ENCODE measurements around the gene ANKRD45.
"Not testable (repeated sequence)": the region's sequence is repeated elsewhere in the genome, so short reads cannot be mapped to it uniquely, and the experiment has no call there.

The ANKRD45 gene

DNA sequence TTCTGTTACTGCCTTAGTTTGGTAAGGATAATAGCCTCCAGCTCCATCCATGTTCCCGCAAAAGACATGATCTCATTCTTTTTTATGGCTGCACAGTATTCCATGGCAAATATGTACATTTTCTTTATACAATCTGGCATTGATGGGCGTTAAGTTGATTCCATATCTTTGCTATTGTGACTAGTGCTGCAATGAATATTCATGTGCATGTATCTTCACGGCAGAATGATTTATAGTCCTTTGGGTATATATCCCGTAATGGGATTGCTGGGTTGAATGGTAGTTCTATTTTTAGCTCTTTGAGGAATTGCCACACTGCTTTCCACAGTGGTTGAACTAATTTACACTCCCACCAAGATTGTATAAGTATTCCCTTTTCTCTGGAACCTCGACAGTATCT is 78.5 kb downstream of the ANKRD45 start:
- H3K9ac ChIP-seq (ENCODE audit: low read length); H3K36me3 ChIP-seq (ENCODE audit: control insufficient read depth, insufficient read depth, low read length); H3K4me1 ChIP-seq (ENCODE audit: control insufficient read depth, insufficient read depth, low read length); H3K4me3 ChIP-seq (ENCODE audit: low read length); H3K27ac ChIP-seq (ENCODE audit: low read depth, low read length); H3K27me3 ChIP-seq (ENCODE audit: control insufficient read depth, insufficient read depth, low read length): not testable (repeated sequence)

DNA sequence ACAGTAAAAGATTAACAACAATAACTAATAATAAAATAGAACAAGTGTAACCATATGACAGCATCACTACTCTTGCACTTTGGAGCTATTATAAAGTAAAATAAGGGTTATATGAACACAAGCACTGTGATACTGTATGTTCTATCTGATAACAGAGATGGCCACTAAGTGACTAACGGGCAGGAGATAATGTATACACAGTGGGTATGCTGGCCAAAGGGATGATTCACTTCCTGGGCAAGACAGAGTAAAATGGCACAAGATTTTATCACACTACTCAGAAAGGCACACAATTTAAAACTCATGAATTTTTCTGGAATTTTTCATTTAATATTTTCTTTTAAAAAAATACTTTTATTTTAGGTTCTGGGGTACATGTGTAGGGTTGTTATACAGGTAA is 79.1 kb downstream of the ANKRD45 start:
- Histone ChIP-seq H3K36me3 (ENCODE audit: control insufficient read depth, insufficient read depth, low read length) (no peaks in the 10 kb centered on the region), H3K4me1 (ENCODE audit: control insufficient read depth, insufficient read depth, low read length) (no peaks in the 10 kb centered on the region), H3K27me3 (ENCODE audit: control insufficient read depth, insufficient read depth, low read length) (no peaks in the 10 kb centered on the region), H3K27ac (ENCODE audit: low read depth, low read length) (no peak overlapping the region), H3K4me3 (ENCODE audit: low read length) (no peak overlapping the region), H3K9ac (ENCODE audit: low read length) (no peak overlapping the region)

DNA sequence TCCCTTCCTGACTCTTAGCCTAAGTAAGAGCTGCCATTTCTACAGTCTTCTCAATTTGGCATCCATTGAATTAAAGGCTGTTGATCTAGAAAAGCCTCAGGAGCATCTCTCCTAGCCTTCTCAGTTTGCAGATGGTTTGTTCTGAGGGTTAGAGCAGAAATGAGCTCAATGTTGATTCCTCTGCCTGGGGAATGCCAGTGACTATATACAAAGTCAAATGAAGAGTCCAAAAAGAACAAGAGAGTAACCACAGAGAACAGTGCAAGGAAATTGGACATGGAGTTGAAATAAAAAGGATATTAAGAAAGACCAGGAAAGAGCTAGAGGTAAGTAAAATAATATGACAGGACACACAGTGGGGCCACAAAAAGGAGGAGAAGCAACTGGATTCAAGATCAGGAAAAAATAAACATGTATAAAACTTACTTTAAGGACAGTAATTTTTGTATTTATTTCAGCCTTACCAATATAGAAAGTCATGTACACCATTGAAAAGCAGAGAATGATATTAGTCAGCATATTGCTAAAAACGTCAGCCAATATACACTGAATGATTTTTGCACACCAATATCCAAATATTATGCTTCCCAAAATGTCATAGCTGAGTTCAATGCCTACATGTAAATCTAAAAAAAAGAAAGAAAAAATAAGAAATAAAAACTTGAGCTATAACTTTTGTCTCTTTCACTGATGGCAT is 88.1 kb downstream of the ANKRD45 start:
- H3K4me3 ChIP-seq (ENCODE audit: low read length) = no peak overlapping the region
- H3K9ac ChIP-seq (ENCODE audit: low read length) = no peak overlapping the region
- no peaks in the 10 kb centered on the region for H3K27me3 ChIP-seq (ENCODE audit: control insufficient read depth, insufficient read depth, low read length)
- H3K36me3 ChIP-seq (ENCODE audit: control insufficient read depth, insufficient read depth, low read length) = no peaks in the 10 kb centered on the region
- no peaks in the 10 kb centered on the region for H3K4me1 ChIP-seq (ENCODE audit: control insufficient read depth, insufficient read depth, low read length)
- no peak overlapping the region for H3K27ac ChIP-seq (ENCODE audit: low read depth, low read length)

DNA sequence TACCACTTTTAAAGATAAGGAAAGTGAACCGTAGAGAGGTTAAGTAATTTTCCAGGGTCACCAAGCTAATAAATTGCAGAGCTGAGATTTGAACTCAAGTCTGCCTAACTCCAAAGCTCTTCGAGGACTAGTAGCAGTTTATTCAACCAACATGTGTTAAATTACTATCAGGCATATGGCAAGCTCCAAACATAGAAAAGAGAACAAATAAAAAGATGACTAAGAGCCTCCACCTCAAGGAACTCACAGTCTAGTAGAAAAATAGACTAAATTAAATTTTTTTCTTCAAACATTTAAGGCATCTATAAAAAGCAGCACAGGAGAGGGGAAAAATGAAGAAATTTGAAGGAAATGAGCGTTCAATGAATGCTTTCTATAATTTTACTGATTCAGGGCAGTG is 89.0 kb downstream of the ANKRD45 start:
- Histone ChIP-seq H3K36me3 (ENCODE audit: control insufficient read depth, insufficient read depth, low read length) (no peaks in the 10 kb centered on the region), H3K27ac (ENCODE audit: low read depth, low read length) (no peak overlapping the region), H3K9ac (ENCODE audit: low read length) (no peak overlapping the region), H3K4me3 (ENCODE audit: low read length) (no peak overlapping the region), H3K4me1 (ENCODE audit: control insufficient read depth, insufficient read depth, low read length) (no peaks in the 10 kb centered on the region), H3K27me3 (ENCODE audit: control insufficient read depth, insufficient read depth, low read length) (no peaks in the 10 kb centered on the region)

DNA sequence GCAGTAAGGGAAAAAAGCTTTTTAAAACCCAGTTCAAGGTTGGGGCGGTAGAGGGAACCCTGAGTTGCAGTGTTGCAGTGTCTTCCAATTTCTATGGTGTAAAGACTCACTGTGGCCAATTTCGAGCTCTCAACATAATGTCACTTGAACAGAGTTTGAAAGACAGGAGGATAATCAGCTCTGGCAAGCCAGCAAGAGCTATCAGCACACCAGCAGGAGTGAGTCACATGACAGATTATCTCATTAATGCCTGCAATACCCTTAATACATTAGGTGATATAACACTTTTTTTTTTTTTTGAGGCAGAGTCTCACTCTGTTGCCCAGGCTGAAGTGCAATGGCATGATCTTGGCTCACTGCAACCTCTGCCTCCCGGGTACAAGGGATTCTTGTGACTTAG is 89.6 kb downstream of the ANKRD45 start:
- Histone ChIP-seq H3K9ac (ENCODE audit: low read length) (no peak overlapping the region), H3K4me1 (ENCODE audit: control insufficient read depth, insufficient read depth, low read length) (no peaks in the 10 kb centered on the region), H3K4me3 (ENCODE audit: low read length) (no peak overlapping the region), H3K27ac (ENCODE audit: low read depth, low read length) (no peak overlapping the region), H3K36me3 (ENCODE audit: control insufficient read depth, insufficient read depth, low read length) (no peaks in the 10 kb centered on the region), H3K27me3 (ENCODE audit: control insufficient read depth, insufficient read depth, low read length) (no peaks in the 10 kb centered on the region)

DNA sequence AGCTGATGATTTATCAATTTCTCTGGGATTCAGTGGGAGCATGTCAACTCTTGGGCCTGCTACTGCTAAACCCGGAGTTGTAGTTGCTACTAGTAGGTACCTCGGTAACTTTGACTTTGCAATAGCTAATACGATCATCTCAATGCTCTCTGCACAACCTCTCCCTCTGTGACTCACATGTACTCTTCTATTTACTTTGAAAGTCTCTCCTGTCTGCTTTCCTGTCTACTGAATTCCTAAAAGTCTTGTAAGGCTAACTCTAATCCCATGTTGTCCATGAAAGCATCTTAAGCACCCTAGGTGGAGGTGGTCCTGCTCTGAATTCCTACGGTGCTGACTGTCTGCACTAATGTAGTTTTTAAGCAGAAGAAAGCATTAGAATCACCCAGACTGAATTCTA is 96.1 kb downstream of the ANKRD45 start:
- Histone ChIP-seq H3K27me3 (ENCODE audit: control insufficient read depth, insufficient read depth, low read length) (no peaks in the 10 kb centered on the region), H3K27ac (ENCODE audit: low read depth, low read length) (no peak overlapping the region), H3K9ac (ENCODE audit: low read length) (no peak overlapping the region), H3K4me3 (ENCODE audit: low read length) (no peak overlapping the region), H3K4me1 (ENCODE audit: control insufficient read depth, insufficient read depth, low read length) (no peaks in the 10 kb centered on the region), H3K36me3 (ENCODE audit: control insufficient read depth, insufficient read depth, low read length) (no peaks in the 10 kb centered on the region)

DNA sequence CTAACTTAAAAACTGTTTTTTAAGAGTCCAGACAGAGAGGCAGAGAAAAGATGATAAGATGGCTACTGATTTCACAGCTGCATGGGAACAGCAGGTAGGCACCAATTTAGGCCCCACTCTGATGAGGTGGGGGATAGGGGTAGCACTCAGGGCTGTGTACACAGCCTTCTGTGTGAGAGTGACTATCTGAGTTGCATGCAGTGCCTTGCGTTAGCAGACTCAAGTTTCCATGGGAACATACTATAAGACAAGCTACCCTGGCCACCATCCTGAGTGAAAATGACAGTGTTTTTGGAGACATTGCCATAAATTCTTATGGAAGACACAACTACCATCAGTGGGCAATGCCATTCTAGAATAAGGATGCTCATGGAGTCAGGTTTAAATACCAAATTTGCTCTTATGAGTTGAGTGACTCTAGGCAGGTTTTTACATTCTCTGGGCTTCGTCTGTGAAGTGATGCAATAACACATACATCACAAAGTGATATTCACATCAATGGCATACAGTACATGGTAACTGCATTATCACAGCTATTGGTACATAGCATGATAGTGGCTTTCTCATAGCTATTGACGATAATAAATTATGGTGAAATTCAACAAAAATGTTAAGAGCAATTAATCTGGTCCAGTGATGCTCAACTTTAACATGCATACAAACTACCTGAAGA is 97.3 kb downstream of the ANKRD45 start:
- no peaks in the 10 kb centered on the region for H3K4me1 ChIP-seq (ENCODE audit: control insufficient read depth, insufficient read depth, low read length)
- H3K4me3 ChIP-seq (ENCODE audit: low read length) = no peak overlapping the region
- no peaks in the 10 kb centered on the region for H3K27me3 ChIP-seq (ENCODE audit: control insufficient read depth, insufficient read depth, low read length)
- H3K36me3 ChIP-seq (ENCODE audit: control insufficient read depth, insufficient read depth, low read length) = no peaks in the 10 kb centered on the region
- H3K9ac ChIP-seq (ENCODE audit: low read length) = no peak overlapping the region
- no peak overlapping the region for H3K27ac ChIP-seq (ENCODE audit: low read depth, low read length)

DNA sequence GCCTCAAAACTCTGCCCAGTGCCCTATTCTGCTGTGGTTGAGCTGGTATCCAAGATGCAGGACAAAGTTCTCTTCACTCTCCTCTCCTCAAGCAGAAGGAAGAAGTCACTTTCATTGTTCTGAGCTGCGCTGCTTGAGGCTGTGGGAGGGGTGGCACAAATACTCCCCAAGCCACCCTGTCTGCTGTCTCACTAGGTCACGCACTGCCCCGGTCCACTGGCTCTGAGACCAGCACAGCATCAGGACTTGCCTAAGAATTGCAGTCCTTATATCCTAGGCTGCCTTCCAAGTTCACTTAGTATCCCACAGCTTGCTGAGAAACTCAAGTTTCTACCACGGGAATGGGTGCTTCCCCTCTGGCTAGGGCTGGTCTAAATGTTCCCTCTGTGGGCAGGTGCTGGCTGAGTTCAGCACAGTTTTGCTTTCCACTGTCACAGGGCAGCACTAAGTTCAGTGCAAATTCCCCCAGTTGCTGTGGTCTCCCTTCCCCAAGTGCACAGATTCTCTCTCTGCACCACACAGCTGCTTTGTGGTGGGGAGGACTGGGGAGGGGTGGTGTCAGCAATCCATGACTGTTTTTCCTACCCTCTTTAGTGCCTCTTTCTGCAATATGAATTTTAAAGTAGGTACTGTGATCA is 99.2 kb downstream of the ANKRD45 start:
- no peaks in the 10 kb centered on the region for H3K4me1 ChIP-seq (ENCODE audit: control insufficient read depth, insufficient read depth, low read length)
- no peak overlapping the region for H3K4me3 ChIP-seq (ENCODE audit: low read length)

DNA sequence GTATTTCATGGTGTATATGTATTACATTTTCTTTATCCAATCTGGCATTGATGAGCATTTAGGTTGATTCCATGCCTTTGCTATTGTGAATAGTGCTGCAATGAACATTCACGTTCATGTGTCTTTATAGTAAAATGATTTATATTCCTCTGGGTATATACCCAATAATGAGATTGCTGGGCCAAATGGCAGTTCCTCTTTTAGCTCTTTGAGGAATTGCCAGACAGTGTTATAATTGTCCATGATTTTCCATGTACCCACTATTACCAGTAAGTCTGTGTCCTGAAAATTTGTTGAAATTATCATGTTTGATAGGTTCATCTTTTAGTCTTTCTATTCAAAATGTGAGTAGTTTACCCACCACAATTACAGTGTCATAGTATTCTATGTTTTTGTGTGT is 101.2 kb downstream of the ANKRD45 start:
- H3K27me3 ChIP-seq (ENCODE audit: control insufficient read depth, insufficient read depth, low read length) = no peaks in the 10 kb centered on the region
- H3K4me1 ChIP-seq (ENCODE audit: control insufficient read depth, insufficient read depth, low read length) = no peaks in the 10 kb centered on the region
- no peak overlapping the region for H3K4me3 ChIP-seq (ENCODE audit: low read length)
- H3K9ac ChIP-seq (ENCODE audit: low read length) = no peak overlapping the region
- H3K36me3 ChIP-seq (ENCODE audit: control insufficient read depth, insufficient read depth, low read length) = no peaks in the 10 kb centered on the region
- H3K27ac ChIP-seq (ENCODE audit: low read depth, low read length) = no peak overlapping the region

More for the DNA sequence above, 99.2 kb downstream of the ANKRD45 start:
- Histone ChIP-seq H3K27me3 (ENCODE audit: control insufficient read depth, insufficient read depth, low read length) (no peaks in the 10 kb centered on the region), H3K27ac (ENCODE audit: low read depth, low read length) (no peak overlapping the region), H3K9ac (ENCODE audit: low read length) (no peak overlapping the region), H3K36me3 (ENCODE audit: control insufficient read depth, insufficient read depth, low read length) (no peaks in the 10 kb centered on the region)

DNA sequence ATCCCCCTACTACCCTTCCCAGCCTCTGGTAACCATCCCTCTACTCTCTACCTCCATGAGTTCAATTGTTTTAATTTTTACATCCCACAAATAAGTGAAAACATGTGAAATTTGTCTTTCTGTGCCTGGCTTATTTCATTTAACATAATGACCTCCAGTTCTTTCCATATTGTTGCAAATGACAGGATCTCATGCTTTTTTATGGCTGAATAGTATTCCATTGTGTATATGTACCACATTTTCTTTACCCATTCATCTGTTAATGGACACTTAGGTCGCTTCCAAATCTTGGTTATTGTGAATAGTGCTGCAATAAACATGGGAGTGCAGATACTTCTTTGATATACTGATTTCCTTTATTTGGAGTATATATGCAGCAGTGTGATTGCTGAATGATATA is 105.8 kb downstream of the ANKRD45 start:
- not testable (repeated sequence) for H3K27ac ChIP-seq (ENCODE audit: low read depth, low read length); H3K4me3 ChIP-seq (ENCODE audit: low read length); H3K27me3 ChIP-seq (ENCODE audit: control insufficient read depth, insufficient read depth, low read length)

DNA sequence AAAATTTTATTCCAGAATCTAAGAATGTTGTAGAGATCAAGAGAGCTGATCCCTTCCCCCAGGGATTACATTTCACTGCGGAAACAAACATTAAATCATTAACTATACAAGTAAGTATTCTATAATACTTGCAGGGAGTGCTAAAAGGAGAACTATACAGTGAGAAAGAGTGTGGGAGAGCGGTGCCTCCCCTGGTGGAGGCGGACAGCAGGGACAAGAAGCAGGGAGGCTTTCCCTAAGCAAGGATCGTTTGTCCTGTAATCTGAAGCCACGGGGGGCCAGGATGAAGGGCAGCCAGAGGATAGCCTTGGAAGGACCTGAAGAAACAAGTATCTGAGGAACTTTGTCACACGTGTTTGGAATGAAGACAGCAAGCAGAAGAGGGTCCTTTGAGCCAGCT is 106.8 kb downstream of the ANKRD45 start:
- H3K27ac ChIP-seq (ENCODE audit: low read depth, low read length) = no peak overlapping the region
- no peak overlapping the region for H3K9ac ChIP-seq (ENCODE audit: low read length)
- no peaks in the 10 kb centered on the region for H3K27me3 ChIP-seq (ENCODE audit: control insufficient read depth, insufficient read depth, low read length)
- no peaks in the 10 kb centered on the region for H3K4me1 ChIP-seq (ENCODE audit: control insufficient read depth, insufficient read depth, low read length)
- H3K4me3 ChIP-seq (ENCODE audit: low read length) = no peak overlapping the region
- no peaks in the 10 kb centered on the region for H3K36me3 ChIP-seq (ENCODE audit: control insufficient read depth, insufficient read depth, low read length)

More for the DNA sequence above, 105.8 kb downstream of the ANKRD45 start:
- not testable (repeated sequence) for H3K9ac ChIP-seq (ENCODE audit: low read length); H3K4me1 ChIP-seq (ENCODE audit: control insufficient read depth, insufficient read depth, low read length); H3K36me3 ChIP-seq (ENCODE audit: control insufficient read depth, insufficient read depth, low read length)

DNA sequence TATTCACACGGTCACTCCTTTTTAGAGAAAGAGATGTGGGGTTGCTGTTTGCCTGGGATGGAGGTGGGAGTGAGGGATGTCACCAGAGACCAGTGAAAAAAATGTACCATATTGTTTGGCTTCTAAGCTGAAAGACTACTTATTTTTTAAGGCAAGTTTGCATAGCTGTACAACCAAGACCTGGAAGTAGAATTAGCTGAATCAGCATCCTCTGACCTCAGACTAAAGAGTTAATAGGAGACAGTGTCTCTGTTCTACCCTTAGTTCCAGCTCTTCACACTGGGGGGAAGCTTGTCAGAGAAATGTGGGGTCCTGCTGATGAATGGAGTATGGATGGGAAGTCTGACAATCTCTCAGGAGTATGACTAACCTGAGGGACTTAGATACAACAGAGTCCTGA is 108.4 kb downstream of the ANKRD45 start:
- no peaks in the 10 kb centered on the region for H3K4me1 ChIP-seq (ENCODE audit: control insufficient read depth, insufficient read depth, low read length)
- H3K27ac ChIP-seq (ENCODE audit: low read depth, low read length) = no peak overlapping the region
- H3K4me3 ChIP-seq (ENCODE audit: low read length) = no peak overlapping the region
- H3K27me3 ChIP-seq (ENCODE audit: control insufficient read depth, insufficient read depth, low read length) = no peaks in the 10 kb centered on the region
- H3K36me3 ChIP-seq (ENCODE audit: control insufficient read depth, insufficient read depth, low read length) = no peaks in the 10 kb centered on the region
- no peak overlapping the region for H3K9ac ChIP-seq (ENCODE audit: low read length)
